ENCODE measurements around the gene DRG2. TPM values are rescaled to one million over a fixed set of nuclear protein-coding genes. Genes with fewer than 3 reads are reported as not detected.

DRG2 gene
- total RNA-seq, 1 donor from 2014 or later, result 20.2 TPM

DNA sequence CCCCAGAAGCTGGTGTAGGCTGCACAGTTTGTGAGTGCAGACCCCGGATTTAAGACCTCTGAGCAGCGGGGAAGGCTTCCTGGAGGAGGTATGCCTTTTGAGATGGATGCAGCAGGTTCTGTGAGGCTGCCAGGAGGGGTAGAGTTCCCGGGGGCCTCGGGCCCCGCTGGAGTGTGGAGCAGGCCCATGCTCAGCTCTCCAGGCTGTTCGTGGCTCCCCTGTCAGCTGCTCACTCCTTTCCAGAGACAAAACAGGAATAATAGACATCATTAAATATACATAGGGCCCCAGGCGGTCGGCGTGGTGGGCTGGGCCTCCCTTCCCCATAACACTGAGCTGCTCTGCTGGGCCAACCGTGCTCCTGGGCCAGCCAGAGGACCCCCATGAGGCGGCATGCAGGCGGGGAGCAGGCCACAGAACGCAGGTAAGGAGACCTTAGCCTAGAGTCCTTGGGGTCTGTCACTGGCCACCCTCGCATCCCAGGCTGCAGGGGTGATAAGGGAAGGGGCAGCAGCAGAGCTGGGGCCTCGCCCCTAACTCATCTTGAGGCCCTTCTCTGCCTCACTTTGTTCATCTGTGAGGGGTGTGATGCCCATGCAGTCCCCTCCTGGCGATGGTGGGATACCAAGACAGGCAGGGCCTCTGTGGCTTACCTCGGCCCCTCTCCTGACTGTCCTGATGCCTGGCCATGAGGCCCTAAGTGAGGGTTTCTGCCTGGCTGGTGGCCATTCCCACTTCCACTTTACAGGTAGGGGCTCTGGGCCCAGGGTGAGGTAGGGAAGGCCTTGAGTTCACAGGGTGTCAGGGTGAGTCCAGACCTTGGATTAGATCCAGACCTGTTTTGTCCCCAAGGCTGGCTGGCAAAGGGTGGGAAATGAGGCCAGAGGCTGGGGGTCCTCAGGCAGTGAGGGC is 20.9 kb downstream of the DRG2 start, which contains the start of gene MYO15A:
MYO15A (plus strand) TSS at position 356 of the 912 bp plus-strand sequence. CDS start 10,045 bp downstream, outside the sequence.
- intact Hi-C loops (cut with DNase I), result no loop called here
- DNase-seq (no peak), ATAC-seq (ENCODE audit: poor library complexity) (peak; percentile 11)

DNA sequence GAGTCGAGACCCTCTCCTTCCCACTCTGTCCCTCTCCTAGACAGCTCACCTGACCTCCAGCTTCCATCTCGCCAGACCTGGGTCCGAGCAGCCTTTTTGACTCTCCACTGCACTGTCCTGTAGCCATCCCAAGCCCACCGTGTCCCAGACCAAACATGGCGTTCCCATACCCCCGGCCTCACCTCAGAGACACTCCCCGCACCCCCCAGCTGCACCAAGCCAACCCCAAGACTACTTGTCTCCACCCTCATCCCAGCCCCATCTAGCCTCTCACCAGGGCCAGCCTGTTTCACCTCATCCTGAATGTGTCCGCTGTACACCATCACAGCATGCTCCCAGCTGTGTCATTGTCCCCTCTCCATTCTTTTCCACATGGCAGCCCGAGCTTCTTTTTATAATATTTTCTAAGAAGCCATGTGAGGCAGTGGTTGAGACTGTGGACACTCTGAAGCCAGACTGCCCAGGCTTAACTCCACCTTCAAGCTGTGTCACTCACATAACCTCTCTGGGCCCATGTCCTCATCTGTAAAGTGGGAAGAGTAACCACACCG is 22.3 kb downstream of the DRG2 start:
- DNase-seq, result no peak
- no peak for ATAC-seq (ENCODE audit: poor library complexity)
- intact Hi-C loops (cut with DNase I), result no loop called here

DNA sequence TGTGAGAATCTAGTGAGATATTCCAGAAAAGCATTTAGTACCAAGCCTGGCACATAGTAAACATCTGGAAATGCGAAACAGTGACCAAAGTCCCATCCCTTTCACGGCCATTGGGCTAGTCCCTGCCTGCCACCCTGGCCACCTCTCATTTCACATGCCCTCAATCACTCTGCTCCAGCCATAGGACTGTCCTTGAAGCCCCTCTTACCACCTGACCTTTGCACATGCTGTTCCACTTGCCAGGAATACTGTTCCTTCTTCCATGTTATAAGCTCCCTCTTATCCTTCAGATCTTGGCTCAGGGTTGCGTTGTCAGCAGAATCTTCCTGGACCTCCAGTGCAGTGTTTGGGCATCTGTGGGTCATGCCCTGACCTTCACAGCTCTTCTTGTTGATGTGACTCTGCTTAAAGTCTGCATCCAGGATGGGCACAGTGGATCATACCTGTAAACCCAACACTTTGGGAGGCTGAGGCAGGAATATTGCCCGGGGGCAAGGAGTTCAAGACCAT is 22.9 kb downstream of the DRG2 start:
- ATAC-seq (ENCODE audit: poor library complexity), result no peak
- no peak for DNase-seq
- intact Hi-C loops (cut with DNase I), result no loop called here

DNA sequence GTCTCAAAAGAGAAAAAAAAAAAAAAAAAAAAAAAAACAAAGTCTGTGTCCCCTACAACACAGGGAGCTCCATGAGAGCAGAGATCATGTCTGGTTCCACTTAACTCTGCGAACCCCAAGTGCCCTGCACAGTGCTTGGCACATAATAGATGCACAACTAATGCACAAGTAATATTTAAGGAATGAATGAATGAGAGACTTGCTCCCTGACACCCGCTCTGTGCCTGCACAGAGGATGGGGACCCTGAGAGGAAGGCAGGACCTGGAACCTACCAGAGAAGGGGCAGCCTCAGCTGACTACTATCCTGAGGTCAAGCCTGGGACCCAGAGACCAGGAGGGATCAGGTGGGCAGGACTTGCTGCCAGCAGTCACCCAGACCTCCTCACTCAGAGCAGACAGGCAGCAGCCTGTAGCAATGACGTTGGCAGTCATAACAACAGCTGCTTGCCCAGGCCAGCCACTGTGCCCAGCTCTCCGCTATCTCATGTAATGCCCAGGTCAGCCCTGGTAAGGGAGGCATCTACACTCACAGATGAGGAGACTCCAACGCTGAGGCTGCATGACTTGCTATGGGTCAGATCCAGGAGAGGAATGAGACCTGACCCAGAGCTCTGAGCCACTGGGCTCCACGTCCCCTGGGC is 23.7 kb downstream of the DRG2 start:
- ATAC-seq (ENCODE audit: poor library complexity) (no peak), DNase-seq (no peak)
- intact Hi-C loops (cut with DNase I), result no loop called here

DNA sequence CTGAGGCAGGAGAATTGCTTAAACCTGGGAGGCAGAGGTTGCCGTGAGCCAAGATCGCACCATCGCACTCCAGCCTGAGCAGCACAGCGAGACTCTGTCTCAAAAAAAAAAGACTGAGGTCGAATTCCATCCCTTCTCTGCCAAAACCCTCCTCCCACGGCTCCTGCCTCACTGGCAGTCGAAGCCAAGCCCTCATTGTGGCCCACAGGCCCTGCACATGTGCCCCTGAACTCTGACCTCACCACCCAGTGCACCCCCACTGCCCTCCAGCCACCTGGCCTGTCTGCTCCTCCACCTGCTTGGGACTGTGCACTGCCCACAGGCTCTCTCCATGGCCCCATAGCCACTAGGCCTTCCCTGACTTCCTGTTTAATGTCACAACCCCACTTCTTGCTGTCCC is 27.8 kb downstream of the DRG2 start:
- intact Hi-C loops (cut with DNase I), result no loop called here
- DNase-seq (no peak), ATAC-seq (ENCODE audit: poor library complexity) (no peak)

DNA sequence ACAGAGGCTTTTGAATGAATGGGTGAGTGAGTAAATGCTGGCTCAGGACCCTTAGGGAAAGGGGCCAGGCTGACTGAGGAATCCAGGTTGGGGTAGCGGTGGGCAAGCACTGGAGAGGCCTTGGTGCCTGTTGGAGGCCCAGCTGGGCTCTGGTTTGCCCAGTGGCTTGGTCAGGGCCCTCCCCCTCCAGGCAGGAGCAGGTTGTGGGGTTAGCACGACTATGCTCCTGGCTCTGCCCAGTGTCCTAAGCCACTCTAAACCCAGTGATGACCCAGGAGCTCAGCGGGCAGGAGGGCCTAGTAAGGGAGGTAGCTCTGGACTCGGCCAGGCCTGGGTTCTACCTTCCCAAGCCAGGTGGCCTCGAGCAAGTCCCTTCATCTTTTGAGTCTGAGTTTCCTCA is 28.3 kb downstream of the DRG2 start:
- intact Hi-C loops (cut with DNase I), result no loop called here
- ATAC-seq (ENCODE audit: poor library complexity), result no peak
- no peak for DNase-seq

DNA sequence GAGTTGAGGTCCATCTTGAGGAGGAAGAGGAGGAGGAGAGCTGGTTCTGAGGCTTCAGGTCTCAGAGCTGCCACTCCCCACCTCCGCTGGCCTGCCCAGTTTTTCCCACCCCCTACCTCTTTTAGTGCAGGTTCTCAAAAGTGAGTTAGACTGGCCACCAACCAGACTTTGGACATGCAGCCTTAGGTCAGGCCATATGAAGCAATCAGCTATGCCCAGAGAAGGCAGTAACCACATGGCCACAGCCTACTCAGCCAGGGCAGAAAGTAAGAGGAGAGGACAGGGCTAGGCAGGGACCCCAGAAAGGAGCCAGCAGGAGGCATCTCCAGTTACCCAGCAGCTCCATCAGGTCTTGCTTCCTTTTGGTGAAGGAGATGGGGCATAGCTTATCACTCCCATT is 29.8 kb downstream of the DRG2 start:
- intact Hi-C loops (cut with DNase I), result no loop called here
- DNase-seq (no peak), ATAC-seq (ENCODE audit: poor library complexity) (no peak)

DNA sequence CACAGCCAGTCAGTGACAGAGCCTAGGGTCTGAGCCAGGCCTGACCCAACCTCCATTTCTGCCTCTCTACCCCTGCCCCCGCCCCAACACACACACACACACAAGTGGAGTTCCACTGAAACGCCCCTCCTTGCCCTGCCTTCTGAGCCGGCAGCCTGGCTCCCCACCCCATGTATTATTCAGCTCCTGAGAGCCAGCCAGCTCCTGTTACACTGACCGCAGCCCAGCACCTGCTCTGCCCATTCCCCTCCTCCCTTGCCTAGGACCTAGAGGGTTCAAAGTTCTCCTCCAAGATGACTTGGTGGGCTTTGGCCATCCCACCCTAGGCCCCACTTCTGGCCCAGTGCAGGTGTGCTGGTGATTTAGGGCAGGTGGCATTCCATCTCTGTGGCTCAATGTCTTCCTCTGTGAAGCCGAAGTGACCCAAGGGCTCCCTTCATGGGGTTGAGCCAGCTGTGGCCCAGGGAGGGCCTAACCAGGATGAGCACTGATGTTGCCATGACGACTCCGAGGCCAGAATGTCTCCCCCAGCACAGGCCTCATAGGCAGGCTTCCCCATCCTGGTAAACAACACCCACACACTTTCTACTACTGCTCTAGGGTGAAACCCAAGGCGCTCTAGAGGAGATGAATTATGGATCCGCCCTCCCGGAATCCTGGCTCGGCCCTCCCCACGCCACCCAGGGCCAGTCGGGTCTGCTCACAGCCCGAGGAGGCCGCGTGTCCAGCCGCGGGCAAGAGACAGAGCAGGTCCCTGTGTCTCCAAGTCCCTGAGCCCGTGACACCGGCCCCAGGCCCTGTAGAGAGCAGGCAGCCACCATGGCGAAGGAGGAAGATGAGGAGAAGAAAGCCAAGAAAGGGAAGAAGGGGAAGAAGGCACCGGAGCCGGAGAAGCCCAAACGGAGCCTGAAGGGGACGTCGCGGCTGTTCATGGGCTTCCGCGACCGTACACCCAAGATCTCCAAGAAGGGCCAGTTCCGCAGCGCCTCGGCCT is 30.5 kb downstream of the DRG2 start:
- no peak for DNase-seq
- ATAC-seq (ENCODE audit: poor library complexity), result no peak
- intact Hi-C loops (cut with DNase I), result no loop called here

DNA sequence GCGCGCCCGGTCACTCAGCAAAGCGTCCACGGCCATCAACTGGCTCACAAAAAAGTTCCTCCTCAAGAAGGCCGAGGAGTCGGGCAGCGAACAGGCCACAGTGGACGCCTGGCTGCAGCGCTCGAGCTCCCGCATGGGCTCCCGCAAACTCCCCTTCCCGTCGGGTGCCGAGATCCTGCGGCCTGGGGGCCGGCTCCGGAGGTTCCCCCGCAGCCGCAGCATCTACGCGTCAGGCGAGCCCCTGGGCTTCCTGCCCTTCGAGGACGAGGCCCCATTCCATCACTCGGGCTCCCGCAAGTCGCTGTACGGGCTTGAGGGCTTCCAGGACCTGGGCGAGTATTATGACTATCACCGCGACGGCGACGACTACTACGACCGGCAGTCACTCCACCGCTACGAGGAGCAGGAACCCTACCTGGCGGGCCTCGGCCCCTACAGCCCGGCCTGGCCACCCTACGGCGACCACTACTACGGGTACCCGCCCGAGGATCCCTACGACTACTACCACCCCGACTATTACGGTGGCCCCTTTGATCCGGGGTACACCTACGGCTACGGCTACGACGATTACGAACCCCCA is 31.5 kb downstream of the DRG2 start:
- ATAC-seq (ENCODE audit: poor library complexity), result no peak
- no peak for DNase-seq
- intact Hi-C loops (cut with DNase I), result no loop called here

DNA sequence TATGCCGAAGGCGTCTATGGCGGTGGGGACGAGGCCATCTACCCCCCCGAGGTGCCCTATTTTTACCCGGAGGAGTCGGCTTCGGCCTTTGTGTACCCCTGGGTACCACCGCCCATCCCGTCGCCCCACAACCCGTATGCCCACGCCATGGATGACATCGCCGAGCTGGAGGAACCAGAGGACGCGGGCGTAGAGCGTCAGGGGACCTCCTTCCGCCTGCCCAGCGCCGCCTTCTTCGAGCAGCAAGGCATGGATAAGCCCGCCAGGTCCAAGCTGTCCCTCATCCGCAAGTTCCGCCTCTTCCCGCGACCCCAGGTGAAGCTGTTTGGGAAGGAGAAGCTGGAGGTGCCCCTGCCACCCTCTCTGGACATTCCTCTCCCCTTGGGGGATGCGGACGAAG is 32.2 kb downstream of the DRG2 start:
- intact Hi-C loops (cut with DNase I), result no loop called here
- ATAC-seq (ENCODE audit: poor library complexity) (no peak), DNase-seq (no peak)

DNA sequence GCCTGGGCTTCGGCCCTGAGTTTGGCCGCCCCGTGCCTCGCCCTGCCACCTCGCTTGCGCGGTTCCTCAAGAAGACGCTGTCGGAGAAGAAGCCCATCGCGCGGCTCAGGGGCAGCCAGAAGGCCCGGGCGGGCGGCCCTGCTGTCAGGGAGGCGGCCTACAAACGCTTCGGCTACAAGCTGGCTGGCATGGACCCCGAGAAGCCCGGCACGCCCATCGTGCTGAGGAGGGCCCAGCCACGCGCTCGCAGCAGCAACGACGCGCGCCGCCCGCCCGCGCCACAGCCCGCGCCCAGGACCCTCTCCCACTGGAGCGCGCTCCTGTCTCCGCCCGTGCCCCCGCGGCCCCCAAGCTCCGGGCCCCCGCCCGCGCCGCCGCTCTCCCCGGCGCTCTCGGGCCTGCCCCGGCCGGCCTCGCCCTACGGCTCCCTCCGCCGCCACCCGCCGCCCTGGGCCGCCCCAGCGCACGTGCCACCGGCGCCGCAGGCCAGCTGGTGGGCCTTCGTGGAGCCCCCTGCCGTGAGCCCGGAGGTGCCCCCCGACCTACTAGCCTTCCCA is 32.8 kb downstream of the DRG2 start:
- DNase-seq, result no peak
- intact Hi-C loops (cut with DNase I), result no loop called here
- ATAC-seq (ENCODE audit: poor library complexity), result no peak

DNA sequence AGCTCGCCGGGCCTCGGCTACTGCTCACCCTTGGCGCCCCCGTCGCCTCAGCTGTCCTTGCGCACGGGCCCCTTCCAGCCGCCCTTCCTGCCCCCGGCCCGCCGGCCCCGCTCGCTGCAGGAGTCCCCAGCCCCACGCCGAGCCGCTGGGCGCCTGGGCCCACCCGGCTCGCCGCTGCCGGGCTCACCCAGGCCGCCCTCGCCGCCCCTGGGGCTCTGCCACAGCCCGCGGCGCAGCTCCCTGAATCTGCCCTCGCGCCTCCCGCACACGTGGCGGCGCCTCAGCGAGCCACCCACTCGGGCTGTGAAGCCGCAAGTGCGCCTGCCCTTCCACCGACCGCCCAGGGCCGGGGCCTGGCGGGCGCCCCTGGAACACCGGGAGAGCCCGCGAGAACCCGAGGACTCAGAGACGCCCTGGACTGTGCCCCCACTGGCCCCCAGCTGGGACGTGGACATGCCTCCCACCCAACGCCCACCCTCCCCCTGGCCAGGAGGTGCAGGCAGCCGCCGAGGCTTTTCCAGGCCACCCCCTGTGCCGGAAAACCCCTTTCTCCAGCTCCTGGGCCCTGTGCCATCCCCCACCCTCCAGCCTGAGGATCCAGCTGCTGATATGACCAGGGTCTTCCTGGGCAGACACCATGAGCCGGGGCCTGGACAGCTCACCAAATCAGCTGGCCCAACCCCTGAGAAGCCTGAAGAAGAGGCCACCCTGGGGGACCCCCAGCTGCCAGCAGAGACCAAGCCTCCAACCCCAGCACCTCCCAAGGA is 33.6 kb downstream of the DRG2 start:
- intact Hi-C loops (cut with DNase I), result no loop called here
- ATAC-seq (ENCODE audit: poor library complexity) (no peak), DNase-seq (no peak)

DNA sequence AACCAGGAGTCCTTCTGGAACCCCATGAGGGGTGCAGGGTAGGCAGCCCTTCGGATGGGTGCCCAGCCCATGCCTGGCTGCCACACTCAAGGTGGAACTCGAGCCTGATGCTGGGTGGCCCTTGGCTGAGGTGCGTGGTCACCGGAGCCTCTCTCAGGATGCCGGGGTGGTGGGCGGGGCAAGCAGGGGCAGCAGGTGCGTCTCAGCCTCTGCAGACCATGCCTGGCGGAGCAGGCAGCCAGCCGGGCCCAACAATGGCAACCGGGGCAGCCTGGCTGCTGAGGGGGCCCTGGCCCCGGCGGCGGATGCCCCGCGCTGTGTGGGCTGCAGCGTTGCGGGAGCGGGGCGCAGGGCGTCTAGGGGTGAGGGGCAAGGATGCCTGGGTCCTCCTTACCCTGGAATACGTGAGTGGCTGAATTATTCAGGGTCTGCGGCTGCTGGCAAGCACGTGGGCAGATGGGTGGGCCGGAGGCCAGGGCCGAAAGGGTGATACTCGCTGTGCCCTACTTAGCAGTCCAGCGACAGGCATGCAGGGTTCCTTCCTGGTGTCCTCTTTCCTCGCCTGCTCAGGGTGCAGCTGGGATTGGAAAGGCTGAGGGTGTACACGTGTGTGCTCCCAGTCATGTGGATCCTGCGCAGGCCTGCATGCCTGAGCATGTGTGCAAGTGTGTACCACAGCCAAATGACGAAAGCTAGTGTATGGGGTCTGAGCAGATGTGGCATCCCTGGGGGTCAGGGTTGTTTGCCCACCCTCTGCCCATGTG is 35.4 kb downstream of the DRG2 start:
- intact Hi-C loops (cut with DNase I), result no loop called here
- no peak for ATAC-seq (ENCODE audit: poor library complexity)
- DNase-seq, result no peak

DNA sequence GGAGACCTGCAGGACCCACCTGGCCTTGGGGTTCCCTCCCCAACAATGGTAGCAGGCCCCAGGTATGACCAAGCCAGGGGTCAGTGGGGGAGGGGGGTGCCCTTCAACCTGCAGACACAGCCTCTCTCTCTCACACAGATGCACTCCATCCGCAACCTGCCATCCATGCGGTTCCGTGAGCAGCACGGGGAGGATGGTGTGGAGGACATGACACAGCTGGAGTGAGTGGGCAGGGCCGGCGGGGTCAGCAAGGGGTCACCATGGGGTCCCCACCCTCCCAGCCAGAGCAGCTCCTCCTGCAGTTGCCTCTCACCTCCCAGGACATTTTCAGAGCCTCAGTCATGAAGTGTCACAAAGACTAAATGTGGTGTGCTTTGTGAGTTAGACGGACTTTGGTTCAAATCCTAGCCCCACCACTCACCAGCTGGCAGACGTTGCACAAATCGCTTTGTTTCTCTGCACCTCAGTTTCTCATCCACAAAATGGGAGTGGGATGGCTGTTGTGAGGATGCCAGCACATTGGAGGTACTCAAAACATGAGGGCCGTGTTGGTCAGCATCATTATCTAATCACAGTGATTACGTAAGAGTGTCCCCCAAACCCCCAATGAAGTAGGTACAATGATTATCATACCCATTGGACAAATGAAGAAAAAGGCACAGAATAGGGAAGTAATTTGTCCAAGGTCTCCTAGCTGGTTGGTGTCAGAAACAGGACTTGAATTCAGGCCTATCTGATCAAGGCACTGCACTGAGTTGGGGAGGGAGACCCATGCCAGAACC is 36.8 kb downstream of the DRG2 start:
- DNase-seq (no peak), ATAC-seq (ENCODE audit: poor library complexity) (no peak)
- intact Hi-C loops (cut with DNase I), result no loop called here

DNA sequence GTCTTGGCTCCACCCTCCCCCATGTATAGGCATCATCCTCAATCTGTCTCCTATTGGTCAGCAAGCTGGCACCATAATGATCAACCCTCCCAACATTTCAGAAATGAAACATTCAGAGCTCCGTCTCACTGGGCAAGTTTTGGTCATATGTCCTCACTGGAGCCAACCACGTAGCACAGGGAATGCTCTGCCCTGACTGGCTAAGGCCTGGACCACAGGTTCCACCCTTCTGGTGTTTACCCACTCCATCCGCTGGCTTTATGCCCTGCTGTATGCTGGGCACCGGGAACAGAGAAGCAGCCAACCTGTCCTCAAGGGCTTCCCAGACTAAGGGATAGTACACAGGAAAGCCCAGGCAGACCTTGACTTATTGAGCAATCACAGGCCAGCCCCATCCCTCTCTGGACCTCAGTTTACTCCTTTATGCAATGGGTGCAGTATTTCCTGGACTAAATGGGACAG is 41.3 kb downstream of the DRG2 start:
- intact Hi-C loops (cut with DNase I), result no loop called here
- ATAC-seq (ENCODE audit: poor library complexity) (peak; percentile 26), DNase-seq (no peak)

DNA sequence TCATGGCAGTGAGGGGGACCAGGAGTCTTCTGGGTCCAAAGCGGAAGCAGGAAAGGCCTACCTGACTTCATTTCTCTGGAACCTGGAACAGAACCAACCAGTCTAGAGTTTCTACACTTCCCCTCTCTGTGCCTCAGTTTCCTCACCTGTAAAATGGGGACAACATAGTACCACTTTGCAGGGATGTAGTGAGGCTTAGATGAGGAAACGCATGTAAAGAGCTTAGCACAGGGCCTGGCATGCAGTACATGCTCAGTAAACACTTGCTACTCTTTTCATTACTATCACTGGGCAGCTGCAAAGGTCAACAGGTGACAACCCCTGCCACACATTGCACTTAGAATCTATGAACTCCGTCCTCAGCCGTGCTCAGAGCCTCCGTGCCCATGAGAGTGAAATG is 45.0 kb downstream of the DRG2 start:
- intact Hi-C loops (cut with DNase I), result no loop called here
- ATAC-seq (ENCODE audit: poor library complexity), result no peak

More for the DNA sequence above, 45.0 kb downstream of the DRG2 start:
- no peak for DNase-seq

All from Right ventricle myocardium superior (tissue), 1 donor.